Measurements from ENCODE around the gene ZNF384. TPM values are rescaled to one million over a fixed set of nuclear protein-coding genes. Genes with fewer than 3 reads are reported as not detected.
A peak's percentile ranks its signal among the peaks of the same experiment; 100 is the strongest.

Gene ZNF384
- total and polyA plus RNA-seq, 10 of the 15 experiments (the other 5 are each of a cell fraction or from before 2014, with no cell fraction given), result 0.46 to 81.5 (median 30.5) TPM

DNA sequence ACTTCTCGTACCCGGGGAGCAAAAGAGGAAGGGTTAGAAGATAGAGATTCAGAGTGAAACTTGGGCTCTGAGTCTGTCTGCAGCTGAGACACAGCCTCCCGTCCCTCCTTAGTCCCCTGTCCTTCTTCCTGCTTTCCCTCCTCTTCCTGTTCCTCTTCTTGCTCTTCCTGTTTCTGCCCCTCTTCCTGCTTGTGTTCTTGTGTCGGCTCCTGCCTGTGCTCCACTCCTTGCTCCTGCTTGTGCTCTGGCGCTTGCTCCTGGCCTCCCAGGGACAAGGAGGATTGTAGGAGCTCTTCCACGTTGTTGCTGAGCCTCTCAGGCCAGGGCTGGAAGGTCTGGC, 44.9 kb downstream of the ZNF384 start:
- DNase-seq (ENCODE audit: low read depth, low spot score), result no peak
- Histone ChIP-seq H3K27me3 (replicated peaks in 1 of 2; ENCODE audit: control insufficient read depth in 2 of 2, insufficient read depth in 2 of 2, low read length in 1 of 2) (no peaks in the 10 kb centered on the region), H3K9me3 (replicated peaks; ENCODE audit: control insufficient read depth, insufficient read depth, low read length) (peaks cover 15% of the 10 kb centered on the region), H3K79me2 (ENCODE audit: control insufficient read depth, insufficient read depth, low read length) (no peaks in the 10 kb centered on the region), H2AFZ (ENCODE audit: control insufficient read depth, low read depth, low read length) (peak overlapping the region; percentile 54), H3K4me3 (no peak overlapping the region), H3K9ac (ENCODE audit: control insufficient read depth, insufficient read depth, low read length) (no peak overlapping the region), H3K4me1 (ENCODE audit: control insufficient read depth, insufficient read depth, low read length) (peaks cover 14% of the 10 kb centered on the region), H4K20me1 (ENCODE audit: control insufficient read depth, insufficient read depth) (no peaks in the 10 kb centered on the region), H3K36me3 (ENCODE audit: control insufficient read depth in 2 of 2, insufficient read depth in 2 of 2, low read length in 1 of 2) (no peaks in the 10 kb centered on the region), H3K4me2 (ENCODE audit: control insufficient read depth, insufficient read depth) (peak overlapping the region; percentile 45), H3K27ac (ENCODE audit: control insufficient read depth, insufficient read depth) (peak overlapping the region; percentile 48)
- in situ Hi-C loops (cut with MboI) (no loop called here), intact Hi-C loops (cut with micrococcal nuclease; ENCODE audit: unreplicated experiment) (no loop called here)
- SMC1A ChIA-PET (ENCODE audit: uncharacterized antibody, unreplicated experiment), result interaction anchor here (1.0 to 4.2 kb wide), 16 partner anchors 9 to 218 kb away, joined by 3 to 23 read pairs (median 4); partner anchors contain the start of gene LPAR5
- CTCF ChIA-PET, result interaction anchor here (0.6 to 3.6 kb wide), 24 partner anchors 9 to 148 kb away, joined by 3 to 23 read pairs (median 5); partner anchors contain the start of genes LPAR5 and NOP2
- no peak for FAIRE-seq
- BruUV-seq (replicated peaks), result no TSS peak
- POLR2A ChIA-PET, result interaction anchor here (0.5 to 2.9 kb wide), 7 partner anchors 10 to 327 kb away, joined by 3 to 47 read pairs (median 5); partner anchors contain the start of genes COPS7A and LPAR5
- WGBS (ENCODE audit: insufficient coverage, insufficient replicate concordance, low lambda C conversion rate, missing lambda C conversion rate), result under 1% methylated on average over 6 of the region's 6 CpGs
- ATAC-seq, result peak; percentile 53
- RAD21 ChIA-PET (ENCODE audit: unreplicated experiment), result interaction anchor here (0.9 to 2.5 kb wide), 10 partner anchors 10 to 81 kb away, joined by 4 to 24 read pairs (median 8); partner anchors contain the start of genes CHD4, LPAR5 and ZNF384
- no peak for TF ChIP-seq HDAC2 (IDR thresholded peaks at IDR 0.05)
- TF ChIP-seq NFYB (IDR thresholded peaks at IDR 0.05; ENCODE audit: insufficient read depth, low read depth, low read length), result no peak
- no peak for TF ChIP-seq RBBP5 (conservative IDR thresholded peaks at IDR 0.05)
- no peak for TF ChIP-seq SRF (IDR thresholded peaks at IDR 0.05; ENCODE audit: low read depth in 2 of 2, low read length in 2 of 2)
- no peak for TF ChIP-seq IRF4 (IDR thresholded peaks at IDR 0.05; ENCODE audit: low read depth, low read length)
- TF ChIP-seq YBX1 (IDR thresholded peaks at IDR 0.05), result no peak
- no peak for TF ChIP-seq MYC (IDR thresholded peaks at IDR 0.05; ENCODE audit: insufficient read depth, insufficient read length, insufficient replicate concordance, low read length, severe bottlenecking)
- TF ChIP-seq HSF1 (IDR thresholded peaks at IDR 0.05; ENCODE audit: low read depth, low read length), result no peak
- TF ChIP-seq SIN3A (IDR thresholded peaks at IDR 0.05; ENCODE audit: low read depth, low read length), result no peak
- TF ChIP-seq RCOR1 (conservative IDR thresholded peaks at IDR 0.05; ENCODE audit: low read depth, low read length), result no peak
- no peak for TF ChIP-seq CTCF (IDR thresholded peaks at IDR 0.05 in 2 of 3, conservative IDR thresholded peaks at IDR 0.05 in 1 of 3; ENCODE audit: control insufficient read depth in 2 of 3, extremely low read depth in 1 of 3, insufficient read depth in 1 of 3, low read depth in 3 of 3, low read length in 3 of 3)
- peak; percentile 73; the same call in 1 of the 2 replicates for TF ChIP-seq GABPA (IDR thresholded peaks at IDR 0.05; ENCODE audit: low read depth)
- no peak for TF ChIP-seq EP300 (IDR thresholded peaks at IDR 0.05; ENCODE audit: borderline replicate concordance in 1 of 2, control insufficient read depth in 1 of 2, low read depth in 2 of 2, low read length in 2 of 2)
- no peak for TF ChIP-seq ELK1 (IDR thresholded peaks at IDR 0.05; ENCODE audit: low read depth, low read length)
- TF ChIP-seq ETV6 (conservative IDR thresholded peaks at IDR 0.05 in 1 of 2, IDR thresholded peaks at IDR 0.05 in 1 of 2; ENCODE audit: borderline replicate concordance in 1 of 2, low read depth in 1 of 2), result peak in 1 of 2 experiments; percentile 76; a peak in 2 of 4 replicates
- TF ChIP-seq, protein P1, sequence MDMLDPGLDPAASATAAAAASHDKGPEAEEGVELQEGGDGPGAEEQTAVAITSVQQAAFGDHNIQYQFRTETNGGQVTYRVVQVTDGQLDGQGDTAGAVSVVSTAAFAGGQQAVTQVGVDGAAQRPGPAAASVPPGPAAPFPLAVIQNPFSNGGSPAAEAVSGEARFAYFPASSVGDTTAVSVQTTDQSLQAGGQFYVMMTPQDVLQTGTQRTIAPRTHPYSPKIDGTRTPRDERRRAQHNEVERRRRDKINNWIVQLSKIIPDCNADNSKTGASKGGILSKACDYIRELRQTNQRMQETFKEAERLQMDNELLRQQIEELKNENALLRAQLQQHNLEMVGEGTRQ (IDR thresholded peaks at IDR 0.05; ENCODE audit: borderline replicate concordance, low read depth, low read length), result no peak
- no peak for TF ChIP-seq BMI1 (IDR thresholded peaks at IDR 0.05; ENCODE audit: borderline replicate concordance)
- TF ChIP-seq POLR2A (IDR thresholded peaks at IDR 0.05; ENCODE audit: low read depth, low read length), result no peak
- TF ChIP-seq JUNB (IDR thresholded peaks at IDR 0.05), result 0 out of 2 replicates have a peak, but pooled peaks have one; percentile 42
- no peak for TF ChIP-seq ZNF274 (IDR thresholded peaks at IDR 0.05; ENCODE audit: insufficient read depth, insufficient read length)
